ENCODE measurements around the gene BCAS3. TPM values are rescaled to one million over a fixed set of nuclear protein-coding genes. Genes with fewer than 3 reads are reported as not detected.

BCAS3 gene
- polyA plus RNA-seq, 3 donors: 10.3 to 19.1 (median 14.7) TPM

DNA sequence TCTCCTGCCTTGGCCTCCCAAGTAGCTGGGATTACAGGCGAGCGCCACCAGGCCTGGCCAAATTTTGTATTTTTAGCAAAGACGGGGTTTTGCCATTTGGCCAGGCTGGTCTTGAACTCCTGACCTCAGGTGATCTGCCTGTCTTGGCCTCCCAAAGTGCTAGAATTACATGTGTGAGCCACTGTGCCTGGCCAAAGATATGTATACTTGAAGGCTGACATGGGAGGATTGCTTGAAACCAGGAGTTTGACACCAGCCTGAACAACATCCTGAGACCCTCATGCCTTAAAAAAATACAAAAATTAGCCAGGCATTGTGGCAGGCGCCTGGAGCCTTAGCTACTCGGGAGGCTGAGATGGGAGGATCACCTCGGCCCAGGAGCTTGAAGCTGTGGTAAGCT, 3.1 kb downstream of the BCAS3 start:
- Histone ChIP-seq H3K4me2 (replicated peaks; ENCODE audit: extremely low read depth, low read length, poor library complexity, severe bottlenecking) (no peak overlapping the region), H3K4me1 (ENCODE audit: control insufficient read depth in 1 of 2, insufficient read depth in 2 of 2, low read length in 2 of 2) (peaks cover 10 to 16% of the 10 kb centered on the region in 2 donors), H3K9ac (ENCODE audit: insufficient read depth, low read length, poor library complexity, severe bottlenecking) (no peak overlapping the region), H4K20me1 (ENCODE audit: insufficient read depth, low read length) (no peaks in the 10 kb centered on the region), H3K27ac (ENCODE audit: low read depth in 1 of 2, low read length in 2 of 2) (no peak overlapping the region), H3K79me2 (ENCODE audit: insufficient read depth, low read length) (no peaks in the 10 kb centered on the region), H2AFZ (ENCODE audit: insufficient read depth, low read depth, low read length, poor library complexity, severe bottlenecking) (no peak overlapping the region), H3K27me3 (ENCODE audit: control insufficient read depth in 2 of 2, insufficient read depth in 2 of 2, low read length in 2 of 2) (no peaks in the 10 kb centered on the region), H3K9me3 (replicated peaks in 1 of 2; ENCODE audit: control insufficient read depth in 1 of 2, insufficient read depth in 1 of 2, low read length in 2 of 2) (no peaks in the 10 kb centered on the region), H3K36me3 (replicated peaks in 1 of 2; ENCODE audit: control insufficient read depth in 1 of 2, insufficient read depth in 2 of 2, low read length in 2 of 2) (peaks cover 22 to 32% of the 10 kb centered on the region in 2 donors), H3K4me3 (replicated peaks in 1 of 3; ENCODE audit: low read depth in 2 of 3, low read length in 3 of 3) (no peak overlapping the region)
- Mint-ChIP-seq H3K27ac (no peak overlapping the region), H3K27me3 (ENCODE audit: low read depth in 3 of 3) (peaks cover 0 to 4% (median 0%) of the 10 kb centered on the region in 3 donors), H3K4me1 (peaks cover 15% of the 10 kb centered on the region), H3K36me3 (peaks cover 23 to 42% of the 10 kb centered on the region in 2 donors), H3K4me3 (no peak overlapping the region), H3K9me3 (no peaks in the 10 kb centered on the region)
- intact Hi-C loops (cut with micrococcal nuclease): no loop called here
- no peak for DNase-seq
- WGBS (ENCODE audit: insufficient coverage): 95% methylated on average over 6 of the region's 6 CpGs
- TF ChIP-seq, protein P1, sequence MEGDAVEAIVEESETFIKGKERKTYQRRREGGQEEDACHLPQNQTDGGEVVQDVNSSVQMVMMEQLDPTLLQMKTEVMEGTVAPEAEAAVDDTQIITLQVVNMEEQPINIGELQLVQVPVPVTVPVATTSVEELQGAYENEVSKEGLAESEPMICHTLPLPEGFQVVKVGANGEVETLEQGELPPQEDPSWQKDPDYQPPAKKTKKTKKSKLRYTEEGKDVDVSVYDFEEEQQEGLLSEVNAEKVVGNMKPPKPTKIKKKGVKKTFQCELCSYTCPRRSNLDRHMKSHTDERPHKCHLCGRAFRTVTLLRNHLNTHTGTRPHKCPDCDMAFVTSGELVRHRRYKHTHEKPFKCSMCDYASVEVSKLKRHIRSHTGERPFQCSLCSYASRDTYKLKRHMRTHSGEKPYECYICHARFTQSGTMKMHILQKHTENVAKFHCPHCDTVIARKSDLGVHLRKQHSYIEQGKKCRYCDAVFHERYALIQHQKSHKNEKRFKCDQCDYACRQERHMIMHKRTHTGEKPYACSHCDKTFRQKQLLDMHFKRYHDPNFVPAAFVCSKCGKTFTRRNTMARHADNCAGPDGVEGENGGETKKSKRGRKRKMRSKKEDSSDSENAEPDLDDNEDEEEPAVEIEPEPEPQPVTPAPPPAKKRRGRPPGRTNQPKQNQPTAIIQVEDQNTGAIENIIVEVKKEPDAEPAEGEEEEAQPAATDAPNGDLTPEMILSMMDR (IDR thresholded peaks at IDR 0.05): no peak

DNA sequence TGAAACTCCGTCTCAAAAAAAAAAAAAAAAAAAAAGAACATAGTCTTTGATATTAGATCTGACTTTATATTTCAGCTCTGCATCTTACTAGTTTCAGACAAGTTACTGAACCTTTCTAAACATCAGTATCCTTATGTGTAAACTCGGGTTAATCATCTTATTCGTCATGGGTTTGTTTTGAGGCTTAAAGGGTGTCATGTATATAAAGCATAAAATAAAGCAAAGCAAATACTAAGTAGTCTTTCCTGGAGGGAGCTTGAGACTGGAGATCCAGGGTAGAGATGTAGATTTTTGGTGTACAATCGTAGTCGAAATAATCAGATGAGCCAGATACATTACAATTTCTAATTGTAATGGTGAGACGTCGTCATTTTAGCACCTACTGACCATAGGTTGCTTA, 7.8 kb downstream of the BCAS3 start:
- Histone ChIP-seq H3K4me2 (replicated peaks; ENCODE audit: extremely low read depth, low read length, poor library complexity, severe bottlenecking) (no peak overlapping the region), H3K27ac (ENCODE audit: low read depth in 1 of 2, low read length in 2 of 2) (no peak overlapping the region), H3K27me3 (ENCODE audit: control insufficient read depth in 2 of 2, insufficient read depth in 2 of 2, low read length in 2 of 2) (no peaks in the 10 kb centered on the region), H4K20me1 (ENCODE audit: insufficient read depth, low read length) (no peaks in the 10 kb centered on the region), H2AFZ (ENCODE audit: insufficient read depth, low read depth, low read length, poor library complexity, severe bottlenecking) (no peak overlapping the region), H3K79me2 (ENCODE audit: insufficient read depth, low read length) (no peaks in the 10 kb centered on the region), H3K4me1 (ENCODE audit: control insufficient read depth in 1 of 2, insufficient read depth in 2 of 2, low read length in 2 of 2) (no peaks in the 10 kb centered on the region), H3K9me3 (replicated peaks in 1 of 2; ENCODE audit: control insufficient read depth in 1 of 2, insufficient read depth in 1 of 2, low read length in 2 of 2) (no peaks in the 10 kb centered on the region), H3K9ac (ENCODE audit: insufficient read depth, low read length, poor library complexity, severe bottlenecking) (no peak overlapping the region), H3K36me3 (replicated peaks in 1 of 2; ENCODE audit: control insufficient read depth in 1 of 2, insufficient read depth in 2 of 2, low read length in 2 of 2) (peaks cover 28 to 64% of the 10 kb centered on the region in 2 donors), H3K4me3 (replicated peaks in 1 of 3; ENCODE audit: low read depth in 2 of 3, low read length in 3 of 3) (no peak overlapping the region)
- Mint-ChIP-seq H3K36me3 (peaks cover 42 to 77% of the 10 kb centered on the region in 2 donors), H3K4me1 (no peaks in the 10 kb centered on the region), H3K9me3 (no peaks in the 10 kb centered on the region), H3K27me3 (ENCODE audit: low read depth in 3 of 3) (no peaks in the 10 kb centered on the region), H3K27ac (no peak overlapping the region), H3K4me3 (no peak overlapping the region)
- intact Hi-C loops (cut with micrococcal nuclease): no loop called here
- DNase-seq: no peak
- 100% methylated on average over 1 of the region's 7 CpGs for WGBS (ENCODE audit: insufficient coverage)
- TF ChIP-seq, protein P1 (IDR thresholded peaks at IDR 0.05): no peak

Measured in CD14-positive monocyte (primary cell).